Stimulated activated CD8-positive, alpha-beta memory T cell treated with anti-CD3 and anti-CD28 coated beads, Interleukin-7, amount 100 ng/mL, for 4 hours (primary cell): ENCODE results near the gene KIRREL1.
"Not testable (repeated sequence)": the region's sequence is repeated elsewhere in the genome, so short reads cannot be mapped to it uniquely, and the experiment has no call there.

Experiments used
- DNase-seq, 2 donors: peaks; one replicate each; pipeline ENCODE4 v3.0.0-alpha.2; 2020; ENCODE audit warnings: low read depth in 2 of 2

Gene KIRREL1

GRCh38 chr1:158104891-158105290 is 111.4 kb downstream of the KIRREL1 start:
- no peak for DNase-seq

- no peak for DNase-seq
Measured at GRCh38 chr1:158105352-158106095, 112.1 kb downstream of the KIRREL1 start.

GRCh38 chr1:158107916-158108315 is 114.5 kb downstream of the KIRREL1 start:
- no peak for DNase-seq

GRCh38 chr1:158112994-158113758 is 119.7 kb downstream of the KIRREL1 start:
- peak in 1 of 2 donors; percentile 19 for DNase-seq

GRCh38 chr1:158113759-158114127 is 120.3 kb downstream of the KIRREL1 start:
- DNase-seq: no peak

- no peak for DNase-seq
Measured at GRCh38 chr1:158115126-158115525, 121.7 kb downstream of the KIRREL1 start.

GRCh38 chr1:158116311-158117167 is 123.1 kb downstream of the KIRREL1 start:
- DNase-seq: no peak

- peak; percentile 5 to 34 for DNase-seq
Measured at GRCh38 chr1:158117854-158118704, 124.6 kb downstream of the KIRREL1 start.

- DNase-seq: no peak
Measured at GRCh38 chr1:158118713-158119402, 125.4 kb downstream of the KIRREL1 start.

- DNase-seq: no peak
Measured at GRCh38 chr1:158119976-158120653, 126.7 kb downstream of the KIRREL1 start.

GRCh38 chr1:158121604-158122254 is 128.3 kb downstream of the KIRREL1 start:
- DNase-seq: no peak

- DNase-seq: no peak
Measured at GRCh38 chr1:158122833-158123388, 129.5 kb downstream of the KIRREL1 start.

- DNase-seq: no peak
Measured at GRCh38 chr1:158124034-158124433, 130.6 kb downstream of the KIRREL1 start.

GRCh38 chr1:158124999-158125398 is 131.6 kb downstream of the KIRREL1 start:
- peak; percentile 38 to 43 for DNase-seq

GRCh38 chr1:158126425-158126824 is 133.0 kb downstream of the KIRREL1 start:
- DNase-seq: no peak

GRCh38 chr1:158128531-158128930 is 135.1 kb downstream of the KIRREL1 start:
- DNase-seq: not testable (repeated sequence)

- DNase-seq: no peak
Measured at GRCh38 chr1:158131217-158131616, 137.8 kb downstream of the KIRREL1 start.

- DNase-seq: no peak
Measured at GRCh38 chr1:158140764-158141192, 147.3 kb downstream of the KIRREL1 start.

- no peak for DNase-seq
Measured at GRCh38 chr1:158145173-158145719, 151.8 kb downstream of the KIRREL1 start.
